Hepatocyte (in vitro differentiated cells): ENCODE measurements around the gene TXNL4B. TPM values are rescaled to one million over a fixed set of nuclear protein-coding genes. Genes with fewer than 3 reads are reported as not detected.

Source experiments
- DNase-seq: peaks from one replicate; pipeline ENCODE4 v3.0.0-alpha.2; 2016; ENCODE audit warnings: low spot score
- H2AFZ ChIP-seq: fragments of 200-600 bp; sonication (generic); 2 replicates; pipeline ENCODE4 v1.6.0; 2016; ENCODE audit warnings: antibody characterized with exemption, mild to moderate bottlenecking
- H3K27ac ChIP-seq: fragments of 200-600 bp; sonication (generic); 2 replicates; pipeline ENCODE4 v1.5.1; 2016; ENCODE audit warnings: mild to moderate bottlenecking
- H3K27me3 ChIP-seq: fragments of 200-600 bp; sonication (generic); 2 replicates; pipeline ENCODE4 v1.6.1; 2016
- H3K36me3 ChIP-seq: fragments of 200-600 bp; sonication (generic); replicated peaks from 2 replicates; pipeline ENCODE4 v1.5.1; 2016; ENCODE audit warnings: low read depth; ENCODE audit not compliant: insufficient read depth
- H3K4me1 ChIP-seq: fragments of 200-600 bp; sonication (generic); 2 replicates; pipeline ENCODE4 v1.5.1; 2016; ENCODE audit warnings: mild to moderate bottlenecking, moderate library complexity; ENCODE audit not compliant: insufficient read depth
- H3K4me2 ChIP-seq: fragments of 200-600 bp; sonication (generic); 2 replicates; pipeline ENCODE4 v1.6.0; 2016
- H3K4me3 ChIP-seq: fragments of 200-600 bp; sonication (generic); 2 replicates; pipeline ENCODE4 v1.5.1; 2016; ENCODE audit warnings: mild to moderate bottlenecking
- H3K79me2 ChIP-seq: fragments of 200-600 bp; sonication (generic); 2 replicates; pipeline ENCODE4 v1.6.0; 2017; ENCODE audit warnings: mild to moderate bottlenecking
- H3K9me2 ChIP-seq: fragments of 200-600 bp; sonication (generic); replicated peaks from 2 replicates; pipeline ENCODE4 v1.6.0; 2017; ENCODE audit warnings: mild to moderate bottlenecking; ENCODE audit not compliant: insufficient read depth
- H3K9me3 ChIP-seq: fragments of 200-600 bp; sonication (generic); 2 replicates; pipeline ENCODE4 v1.5.1; 2016; ENCODE audit warnings: low read depth, mild to moderate bottlenecking
- H4K20me1 ChIP-seq: fragments of 200-600 bp; sonication (generic); 2 replicates; pipeline ENCODE4 v1.6.0; 2016; ENCODE audit warnings: mild to moderate bottlenecking; ENCODE audit not compliant: insufficient read depth, poor library complexity, severe bottlenecking
- EZH2 ChIP-seq: fragments of 200-600 bp; sonication (generic); IDR thresholded peaks from 2 replicates; pipeline ENCODE4 v1.6.1; 2016; ENCODE audit warnings: antibody characterized with exemption, mild to moderate bottlenecking, borderline replicate concordance
- EZH2phosphoT487 ChIP-seq: fragments of 200-600 bp; sonication (generic); IDR thresholded peaks from one replicate; pipeline ENCODE4 v1.6.1; 2018; ENCODE audit warnings: antibody characterized with exemption, mild to moderate bottlenecking, low read depth, moderate library complexity; ENCODE audit not compliant: unreplicated experiment, severe bottlenecking
- WGBS: methylation state at CpG from one replicate; pipeline ENCODE4 v1.1.6; 2016; ENCODE audit warnings: low lambda C conversion rate; ENCODE audit errors: missing lambda C conversion rate; 5-methylcytosine and 5-hydroxymethylcytosine counted together
- polyA plus RNA-seq: library from polyadenylated mRNA; unstranded; fragments of >200 nt; fragmentation: Nextera tagmentation; extraction: Ambion mirVana; gene quantifications from 2 replicates; pipeline ENCODE4 v1.2.1, GENCODE V29; 2016
- total RNA-seq: library from RNA; depleted of rRNA; stranded (reverse); fragments of >200 nt; gene quantifications from 2 replicates; pipeline ENCODE4 v1.2.3, GENCODE V29; 2014
- TF ChIP-seq, protein P1 (sequence below): fragments of 200-600 bp; sonication (generic); IDR thresholded peaks from 2 replicates; pipeline ENCODE4 v1.5.1; 2016; ENCODE audit warnings: antibody characterized with exemption, mild to moderate bottlenecking; ENCODE audit not compliant: poor library complexity

TXNL4B gene
- total and polyA plus RNA-seq, 2 experiments from 2014 or later, result 8.5 to 10.0 TPM

DNA sequence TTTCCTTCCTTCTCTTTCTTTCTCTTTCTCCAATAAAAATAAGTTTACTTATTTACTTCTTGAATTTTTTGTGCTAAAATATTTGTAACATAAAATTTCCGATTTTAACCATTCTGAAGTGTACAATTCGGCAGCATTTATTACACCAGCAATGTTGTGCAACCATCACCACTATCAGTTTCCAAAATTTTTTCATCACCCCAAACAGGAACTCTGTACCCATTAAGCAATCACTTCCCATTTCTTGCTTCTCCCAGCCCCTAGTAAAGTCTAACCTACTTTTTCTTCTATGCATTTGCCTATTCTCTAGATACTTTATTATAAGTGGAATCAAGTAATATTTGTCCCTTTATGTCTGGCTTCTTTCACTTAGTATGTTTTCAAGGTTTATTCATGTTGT lies 41.6 kb downstream of the TXNL4B start:
- no peaks in the 10 kb centered on the region for H3K79me2 ChIP-seq
- no peaks in the 10 kb centered on the region for H3K36me3 ChIP-seq
- H3K9me3 ChIP-seq, result no peaks in the 10 kb centered on the region
- H3K4me3 ChIP-seq, result no peak overlapping the region
- no peak overlapping the region for H3K4me2 ChIP-seq
- 80% methylated on average over 2 of the region's 2 CpGs for WGBS
- no peaks in the 10 kb centered on the region for H3K27me3 ChIP-seq
- H4K20me1 ChIP-seq, result no peaks in the 10 kb centered on the region
- H2AFZ ChIP-seq, result no peak overlapping the region
- DNase-seq, result no peak
- no peak for TF ChIP-seq EZH2
- no peak for TF ChIP-seq EZH2phosphoT487
- TF ChIP-seq, protein P1, sequence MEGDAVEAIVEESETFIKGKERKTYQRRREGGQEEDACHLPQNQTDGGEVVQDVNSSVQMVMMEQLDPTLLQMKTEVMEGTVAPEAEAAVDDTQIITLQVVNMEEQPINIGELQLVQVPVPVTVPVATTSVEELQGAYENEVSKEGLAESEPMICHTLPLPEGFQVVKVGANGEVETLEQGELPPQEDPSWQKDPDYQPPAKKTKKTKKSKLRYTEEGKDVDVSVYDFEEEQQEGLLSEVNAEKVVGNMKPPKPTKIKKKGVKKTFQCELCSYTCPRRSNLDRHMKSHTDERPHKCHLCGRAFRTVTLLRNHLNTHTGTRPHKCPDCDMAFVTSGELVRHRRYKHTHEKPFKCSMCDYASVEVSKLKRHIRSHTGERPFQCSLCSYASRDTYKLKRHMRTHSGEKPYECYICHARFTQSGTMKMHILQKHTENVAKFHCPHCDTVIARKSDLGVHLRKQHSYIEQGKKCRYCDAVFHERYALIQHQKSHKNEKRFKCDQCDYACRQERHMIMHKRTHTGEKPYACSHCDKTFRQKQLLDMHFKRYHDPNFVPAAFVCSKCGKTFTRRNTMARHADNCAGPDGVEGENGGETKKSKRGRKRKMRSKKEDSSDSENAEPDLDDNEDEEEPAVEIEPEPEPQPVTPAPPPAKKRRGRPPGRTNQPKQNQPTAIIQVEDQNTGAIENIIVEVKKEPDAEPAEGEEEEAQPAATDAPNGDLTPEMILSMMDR, result no peak
- H3K4me1 ChIP-seq, result peaks cover 3% of the 10 kb centered on the region
- H3K27ac ChIP-seq, result no peak overlapping the region
- no peaks in the 10 kb centered on the region for H3K9me2 ChIP-seq

DNA sequence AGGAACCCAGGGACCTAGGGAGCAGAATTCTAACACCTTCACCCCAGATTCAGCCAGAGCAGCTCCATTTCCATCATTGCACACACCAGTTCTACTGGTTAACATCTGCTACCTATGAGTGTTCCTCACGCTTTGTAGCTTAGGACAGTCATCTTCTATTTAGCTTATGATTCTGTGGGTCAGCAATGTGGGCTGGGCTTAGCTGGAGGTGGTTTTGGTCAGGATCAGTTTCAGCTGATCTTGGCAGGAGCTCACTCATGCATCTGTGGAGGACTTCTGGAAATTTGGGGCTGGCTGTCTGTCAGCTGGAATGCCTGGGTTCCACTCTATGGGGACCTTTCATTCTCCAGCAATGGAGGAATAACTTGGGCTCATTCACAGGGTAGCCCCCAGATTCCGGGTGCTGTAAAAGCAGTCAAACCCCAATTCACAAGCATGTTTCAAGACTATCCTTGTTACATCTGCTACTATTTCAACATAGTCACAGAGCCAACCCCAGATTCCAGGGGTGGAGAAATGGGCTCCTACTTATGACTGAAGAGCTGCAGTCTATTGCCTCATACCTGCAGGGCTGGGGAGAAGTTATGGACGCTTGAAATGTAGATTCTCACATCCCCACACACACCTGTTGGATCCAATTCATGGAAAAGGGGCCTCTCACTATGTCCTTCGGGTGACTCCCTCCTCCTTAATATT lies 42.5 kb downstream of the TXNL4B start:
- Histone ChIP-seq H3K9me2 (no peaks in the 10 kb centered on the region), H3K4me3 (no peak overlapping the region), H3K79me2 (no peaks in the 10 kb centered on the region), H3K4me1 (peaks cover 3% of the 10 kb centered on the region), H3K4me2 (no peak overlapping the region), H2AFZ (no peak overlapping the region), H3K27me3 (no peaks in the 10 kb centered on the region), H3K27ac (no peak overlapping the region), H3K36me3 (no peaks in the 10 kb centered on the region), H3K9me3 (no peaks in the 10 kb centered on the region), H4K20me1 (no peaks in the 10 kb centered on the region)
- TF ChIP-seq, protein P1, result no peak
- TF ChIP-seq EZH2phosphoT487, result no peak
- TF ChIP-seq EZH2, result no peak
- DNase-seq, result no peak
- 88% methylated on average over 4 of the region's 4 CpGs for WGBS

DNA sequence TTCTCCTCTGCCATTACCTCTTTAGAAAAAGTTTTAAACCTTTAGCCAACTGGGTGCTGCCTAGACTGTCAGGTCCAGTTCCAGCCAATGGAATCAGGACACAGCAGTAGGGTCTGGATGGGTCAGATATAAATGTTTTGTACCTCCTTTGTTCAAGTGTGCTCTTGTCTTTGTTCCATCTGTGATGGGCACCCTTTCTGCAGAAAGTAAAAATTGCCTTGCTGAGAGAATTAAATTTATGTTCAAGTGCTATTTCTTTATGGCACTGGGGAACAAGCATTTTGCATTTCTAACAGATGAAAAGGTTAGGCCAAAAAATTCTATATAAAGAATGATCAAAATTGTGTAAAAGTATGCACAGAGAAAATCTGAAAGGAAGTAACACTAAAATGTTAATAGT lies 44.3 kb downstream of the TXNL4B start:
- no peaks in the 10 kb centered on the region for H3K9me3 ChIP-seq
- H3K4me3 ChIP-seq, result no peak overlapping the region
- DNase-seq, result no peak
- H3K79me2 ChIP-seq, result no peaks in the 10 kb centered on the region
- H3K4me2 ChIP-seq, result no peak overlapping the region
- no peaks in the 10 kb centered on the region for H4K20me1 ChIP-seq
- no peaks in the 10 kb centered on the region for H3K36me3 ChIP-seq
- peaks cover 3% of the 10 kb centered on the region for H3K4me1 ChIP-seq
- no peaks in the 10 kb centered on the region for H3K9me2 ChIP-seq
- no peaks in the 10 kb centered on the region for H3K27me3 ChIP-seq
- TF ChIP-seq EZH2phosphoT487, result no peak
- TF ChIP-seq, protein P1, result no peak
- TF ChIP-seq EZH2, result no peak
- no peak overlapping the region for H2AFZ ChIP-seq
- no peak overlapping the region for H3K27ac ChIP-seq
